ENCODE results near the gene CDC42SE2.
"Not testable (repeated sequence)": the region's sequence is repeated elsewhere in the genome, so short reads cannot be mapped to it uniquely, and the experiment has no call there.

Gene CDC42SE2

DNA sequence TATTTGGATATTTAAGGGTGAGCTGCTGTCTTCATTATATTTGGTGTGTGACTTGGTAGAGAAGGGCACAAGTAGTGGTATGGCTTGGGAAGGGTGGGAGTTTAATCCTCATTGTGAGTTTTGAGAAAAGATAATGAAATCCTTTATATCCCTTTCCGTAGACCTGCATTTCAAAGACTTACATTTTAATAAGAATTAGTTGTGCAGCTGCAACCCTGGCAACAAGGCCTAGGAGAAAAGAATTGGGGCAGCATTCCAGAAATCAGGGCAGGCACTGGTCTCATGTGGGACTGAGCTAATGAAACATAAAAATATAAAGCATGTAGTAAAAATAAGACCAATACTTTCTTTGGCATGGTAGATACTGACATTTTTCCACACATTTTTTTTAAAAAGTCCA, 60.5 kb downstream of the CDC42SE2 start:
- no peak for FAIRE-seq

DNA sequence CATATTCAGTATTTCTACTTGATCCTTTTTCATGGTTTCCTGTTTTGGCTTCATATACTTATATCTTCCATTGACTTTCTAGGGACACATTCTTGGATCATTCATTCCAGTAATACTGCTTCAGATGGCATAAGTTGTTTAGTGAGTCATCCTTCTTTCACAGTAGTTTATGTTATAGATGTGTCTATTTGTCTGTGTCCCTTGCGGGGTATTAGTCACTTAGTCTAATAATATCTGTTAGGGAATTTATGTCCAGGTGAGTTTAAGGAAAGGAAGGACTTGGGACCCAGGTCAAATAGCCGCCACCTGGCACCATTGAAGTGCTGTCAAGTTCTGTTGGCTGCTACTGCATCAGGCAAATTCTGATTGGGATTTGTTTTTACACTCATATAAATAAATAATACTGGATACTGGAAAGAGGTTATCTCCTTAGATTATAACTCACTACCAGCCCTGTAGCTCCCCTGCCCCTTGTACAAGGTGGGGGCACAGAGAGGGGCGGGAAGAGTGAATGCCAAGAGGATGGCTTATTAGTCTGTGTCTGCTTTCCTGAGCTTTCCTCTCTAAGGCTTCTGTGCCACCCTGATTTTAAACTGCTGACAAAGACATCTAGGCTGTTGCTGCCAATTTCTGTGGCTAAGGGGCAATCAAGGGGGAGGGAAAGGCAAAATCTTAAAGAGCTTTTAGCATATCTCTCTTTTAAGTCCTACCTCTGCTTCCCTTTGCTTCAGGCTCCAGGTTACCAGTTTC, 64.9 kb downstream of the CDC42SE2 start:
- FAIRE-seq, result no peak

DNA sequence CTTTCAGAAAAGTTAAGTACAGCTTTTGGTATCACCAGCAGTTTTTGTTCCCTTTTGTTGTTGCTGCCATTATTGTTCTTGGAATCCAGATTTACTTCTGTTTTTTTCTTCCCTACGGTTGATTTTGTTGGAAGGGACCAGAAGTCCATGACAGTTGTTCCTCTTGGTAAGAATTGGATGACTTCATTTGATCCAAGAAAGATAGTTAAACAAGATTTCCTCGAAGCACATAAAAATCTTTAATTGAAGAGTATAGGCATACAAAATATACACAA, 65.4 kb downstream of the CDC42SE2 start:
- FAIRE-seq, result no peak

DNA sequence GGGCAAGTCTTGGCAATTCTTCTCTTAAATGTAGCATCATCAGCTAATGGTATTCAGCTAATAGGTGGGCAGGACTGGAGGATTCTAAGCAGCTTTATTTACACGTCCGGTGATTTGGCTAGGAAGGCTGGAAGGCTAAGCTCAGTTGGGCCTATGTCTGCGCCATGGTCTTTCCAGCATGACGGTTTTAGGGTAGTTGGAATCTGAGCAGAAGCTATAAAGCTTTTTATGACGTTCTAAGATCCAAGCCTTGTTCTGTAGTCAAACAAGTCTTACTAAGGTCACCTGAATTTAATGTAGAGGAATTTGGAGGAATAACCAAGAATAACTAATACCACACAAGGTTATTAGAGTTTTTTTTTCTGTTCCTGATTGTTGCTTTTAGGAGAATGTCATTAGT, 66.2 kb downstream of the CDC42SE2 start:
- FAIRE-seq, result no peak

DNA sequence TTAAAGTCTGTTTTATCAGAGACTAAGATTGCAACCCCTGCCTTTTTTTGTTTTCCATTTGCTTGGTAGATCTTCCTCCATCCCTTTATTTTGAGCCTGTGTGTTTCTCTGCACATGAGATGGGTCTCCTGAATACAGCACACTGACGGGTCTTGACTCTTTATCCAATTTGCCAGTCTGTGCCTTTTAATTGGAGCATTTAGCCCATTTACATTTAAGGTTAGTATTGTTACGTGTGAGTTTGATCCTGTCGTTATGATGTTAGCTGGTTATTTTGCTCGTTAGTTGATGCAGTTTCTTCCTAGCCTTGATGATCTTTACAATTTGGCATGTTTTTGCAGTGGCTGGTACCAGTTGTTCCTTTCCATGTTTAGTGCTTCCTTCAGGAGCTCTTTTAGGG, 71.9 kb downstream of the CDC42SE2 start:
- not testable (repeated sequence) for FAIRE-seq

DNA sequence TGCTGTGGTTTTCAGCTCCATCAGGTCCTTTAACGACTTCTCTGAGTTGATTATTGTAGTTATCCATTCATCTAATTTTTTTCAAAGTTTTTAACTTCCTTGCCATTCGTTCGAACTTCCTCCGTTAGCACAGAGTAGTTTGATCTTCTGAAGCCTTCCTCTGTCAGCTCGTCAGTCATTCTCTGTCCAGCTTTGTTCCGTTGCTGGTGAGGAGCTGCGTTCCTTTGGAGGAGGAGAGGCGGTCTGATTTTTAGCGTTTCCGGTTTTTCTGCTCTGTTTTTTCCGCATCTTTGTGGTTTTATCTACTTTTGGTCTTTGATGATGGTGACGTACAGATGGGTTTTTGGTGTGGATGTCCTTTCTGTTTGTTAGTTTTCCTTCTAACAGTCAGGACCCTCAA, 72.9 kb downstream of the CDC42SE2 start:
- not testable (repeated sequence) for FAIRE-seq

DNA sequence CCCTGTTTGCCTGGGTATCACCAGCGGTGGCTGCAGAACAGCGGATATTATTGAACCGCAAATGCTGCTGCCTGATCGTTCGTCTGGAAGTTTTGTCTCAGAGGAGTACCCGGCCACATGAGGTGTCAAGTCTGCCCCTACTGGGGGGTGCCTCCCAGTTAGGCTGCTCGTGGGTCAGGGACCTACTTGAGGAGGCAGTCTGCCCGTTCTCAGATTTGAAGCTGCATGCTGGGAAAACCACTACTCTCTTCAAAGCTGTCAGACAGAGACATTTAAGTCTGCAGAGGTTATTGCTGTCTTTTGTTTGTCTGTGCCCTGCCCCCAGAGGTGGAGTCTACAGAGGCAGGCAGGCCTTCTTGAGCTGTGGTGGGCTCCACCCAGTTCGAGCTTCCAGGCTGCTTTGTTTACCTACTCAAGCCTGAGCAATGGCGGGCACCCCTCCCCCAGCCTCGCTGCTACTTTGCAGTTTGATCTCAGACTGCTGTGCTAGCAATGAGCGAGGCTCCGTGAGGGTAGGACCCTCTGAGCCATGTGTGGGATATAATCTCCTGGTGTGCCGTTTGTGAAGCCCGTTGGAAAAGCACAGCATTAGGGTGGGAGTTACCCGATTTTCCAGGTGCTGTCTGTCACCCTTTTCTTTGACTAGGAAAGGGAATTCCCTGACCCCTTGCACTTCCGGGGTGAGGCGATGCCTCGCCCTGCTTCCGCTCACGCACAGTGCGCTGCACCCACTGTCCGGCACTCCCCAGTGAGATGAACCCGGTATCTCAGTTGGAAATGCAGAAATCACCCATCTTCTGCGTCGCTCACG, 73.6 kb downstream of the CDC42SE2 start:
- FAIRE-seq, result not testable (repeated sequence)

DNA sequence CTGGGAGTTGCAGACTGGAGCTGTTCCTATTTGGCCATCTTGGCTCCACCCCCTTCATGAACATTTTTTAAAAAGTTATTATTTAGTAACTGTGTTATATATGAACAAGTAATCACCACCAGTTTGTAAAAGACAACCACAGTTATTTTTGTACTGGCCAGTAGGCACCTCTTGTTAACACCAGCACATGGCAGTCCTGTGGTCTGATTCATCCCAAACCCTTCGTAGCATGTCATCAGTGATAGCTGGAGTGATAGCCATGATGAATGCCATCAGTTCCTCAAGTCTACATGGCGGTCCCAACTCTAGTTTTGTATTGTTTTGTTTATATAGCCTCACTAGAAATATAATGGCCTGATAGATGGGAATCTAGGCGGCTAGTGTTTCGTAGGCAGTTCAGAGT, 74.2 kb downstream of the CDC42SE2 start:
- no peak for FAIRE-seq

DNA sequence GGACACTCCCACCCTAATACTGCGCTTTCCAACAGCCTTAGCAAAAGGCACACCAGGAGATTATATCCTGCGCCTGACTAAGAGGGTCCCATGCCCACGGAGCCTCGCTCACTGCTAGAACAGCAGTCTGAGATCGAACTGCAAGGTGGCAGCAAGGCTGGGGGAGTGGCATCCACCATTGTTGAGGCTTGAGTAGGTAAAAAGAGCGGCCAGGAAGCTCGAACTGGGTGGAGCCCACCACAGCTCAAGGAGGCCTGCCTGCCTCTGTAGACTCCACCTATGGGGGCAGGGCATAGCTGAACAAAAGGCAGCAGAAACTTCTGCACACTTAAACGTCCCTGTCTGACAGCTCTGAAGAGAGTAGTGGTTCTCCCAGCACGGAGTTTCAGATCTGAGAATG, 80.4 kb downstream of the CDC42SE2 start:
- not testable (repeated sequence) for FAIRE-seq

DNA sequence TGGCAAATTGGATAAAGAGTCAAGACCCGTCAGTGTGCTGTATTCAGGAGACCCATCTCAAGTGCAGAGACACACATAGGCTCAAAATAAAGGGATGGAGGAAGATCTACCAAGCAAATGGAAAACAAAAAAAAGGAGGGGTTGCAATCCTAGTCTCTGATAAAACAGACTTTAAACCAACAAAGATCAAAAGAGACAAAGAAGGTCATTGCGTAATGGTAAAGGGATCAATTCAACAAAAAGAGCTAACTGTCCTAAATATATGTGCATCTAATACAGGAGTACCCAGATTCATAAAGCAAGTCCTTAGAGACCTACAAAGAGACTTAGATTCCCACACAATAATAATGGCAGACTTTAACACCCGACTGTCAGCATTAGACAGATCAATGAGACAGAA, 82.4 kb downstream of the CDC42SE2 start:
- FAIRE-seq, result not testable (repeated sequence)

DNA sequence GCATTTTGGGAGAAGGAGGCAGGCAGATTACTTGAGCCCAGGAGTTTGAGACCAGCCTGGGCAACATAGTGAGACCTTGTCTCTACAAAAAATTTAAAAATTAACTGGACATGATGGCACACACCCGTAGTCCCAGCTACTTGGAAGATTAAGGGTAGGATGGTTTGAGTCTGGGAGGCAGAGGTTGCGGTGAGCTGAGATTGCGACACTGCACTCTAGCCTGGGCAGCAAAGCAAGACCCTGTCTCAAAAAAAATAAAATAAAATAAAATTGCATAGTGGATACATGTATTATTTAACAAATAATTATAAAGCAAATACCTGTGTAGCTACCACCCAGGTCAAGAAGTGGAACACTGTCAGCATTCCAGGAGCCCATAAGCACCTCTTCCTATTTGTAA, 90.1 kb downstream of the CDC42SE2 start:
- no peak for FAIRE-seq

DNA sequence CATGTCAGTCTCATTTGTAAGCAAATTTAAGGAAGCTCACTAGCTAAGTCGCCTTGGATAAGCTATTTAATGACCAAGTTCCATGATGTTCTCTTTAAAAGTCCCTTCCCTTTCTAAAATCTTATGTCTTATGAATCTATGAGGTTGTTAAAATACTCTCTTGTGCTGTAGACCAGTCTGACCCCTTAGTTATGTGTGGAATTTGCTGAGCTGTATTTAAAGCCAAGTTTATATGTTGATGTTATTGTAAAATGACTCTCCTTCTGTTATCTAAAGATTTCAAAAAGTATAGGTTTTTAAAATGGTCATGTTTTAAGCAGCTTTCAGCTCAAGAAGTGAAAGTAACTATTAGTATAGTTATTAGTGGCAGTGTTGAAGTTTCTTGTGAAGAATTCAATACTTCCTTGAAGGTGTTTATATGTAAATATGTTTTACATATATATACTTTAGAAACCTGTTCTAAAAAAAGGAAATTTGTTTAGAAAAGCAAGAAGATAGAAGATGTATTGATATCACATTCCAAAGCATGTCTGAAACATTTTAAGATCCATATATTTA, 92.2 kb downstream of the CDC42SE2 start:
- no peak for FAIRE-seq

DNA sequence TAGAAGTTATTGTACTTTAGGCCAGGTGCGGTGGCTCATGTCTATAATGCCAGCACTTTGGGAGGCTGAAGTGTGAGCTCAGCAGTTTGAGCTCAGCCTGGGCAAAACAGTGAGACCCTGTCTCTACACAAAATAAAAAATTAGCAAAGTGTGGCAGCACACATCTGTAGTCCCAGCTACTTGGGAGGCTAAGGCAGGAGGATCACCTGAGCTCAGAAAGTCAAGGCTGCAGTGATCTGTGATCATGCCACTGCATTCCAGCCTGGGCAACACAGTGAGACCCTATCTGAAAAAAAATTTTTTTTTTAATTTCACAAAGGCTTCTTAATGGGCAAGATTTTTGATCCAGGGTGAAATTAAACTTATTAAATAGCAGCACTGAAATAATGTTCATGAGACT, 92.8 kb downstream of the CDC42SE2 start:
- FAIRE-seq, result no peak

DNA sequence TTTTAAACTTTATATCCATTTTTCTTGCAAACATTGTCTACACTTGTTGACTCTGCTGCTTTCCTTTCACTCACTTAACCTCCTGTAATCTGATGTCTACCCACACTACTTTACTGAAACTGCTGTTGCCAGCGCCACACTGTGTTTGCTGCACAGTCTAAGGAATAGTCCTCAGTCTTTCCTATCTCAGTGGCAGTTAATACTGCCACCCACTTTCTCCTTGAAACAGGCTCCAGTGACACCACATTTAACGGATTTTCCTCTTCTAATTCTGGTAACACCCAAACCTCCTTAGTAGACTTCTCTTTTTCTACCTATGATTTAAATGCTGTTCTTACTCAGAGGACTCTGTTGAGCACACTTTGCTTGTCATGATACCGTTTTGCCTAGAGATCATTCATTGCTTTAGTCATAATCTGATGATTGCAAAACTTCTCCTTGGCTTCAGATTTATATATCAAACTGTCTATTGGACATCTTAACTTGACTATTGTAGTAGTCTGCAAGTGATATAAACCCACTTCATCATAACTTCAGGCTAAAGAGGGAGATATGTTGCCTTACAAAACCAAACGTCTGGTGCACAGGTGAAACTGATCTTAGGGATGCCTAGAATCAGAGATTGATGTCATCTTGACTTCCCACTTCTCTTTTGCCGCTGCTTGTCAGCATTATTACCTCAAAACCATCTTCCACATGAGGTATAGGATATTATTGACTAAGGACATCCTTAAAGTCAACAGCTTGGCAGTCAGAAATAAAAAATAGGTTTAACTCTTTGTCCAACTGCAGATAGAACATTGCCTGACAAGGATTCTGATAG, 94.1 kb downstream of the CDC42SE2 start:
- FAIRE-seq, result no peak

DNA sequence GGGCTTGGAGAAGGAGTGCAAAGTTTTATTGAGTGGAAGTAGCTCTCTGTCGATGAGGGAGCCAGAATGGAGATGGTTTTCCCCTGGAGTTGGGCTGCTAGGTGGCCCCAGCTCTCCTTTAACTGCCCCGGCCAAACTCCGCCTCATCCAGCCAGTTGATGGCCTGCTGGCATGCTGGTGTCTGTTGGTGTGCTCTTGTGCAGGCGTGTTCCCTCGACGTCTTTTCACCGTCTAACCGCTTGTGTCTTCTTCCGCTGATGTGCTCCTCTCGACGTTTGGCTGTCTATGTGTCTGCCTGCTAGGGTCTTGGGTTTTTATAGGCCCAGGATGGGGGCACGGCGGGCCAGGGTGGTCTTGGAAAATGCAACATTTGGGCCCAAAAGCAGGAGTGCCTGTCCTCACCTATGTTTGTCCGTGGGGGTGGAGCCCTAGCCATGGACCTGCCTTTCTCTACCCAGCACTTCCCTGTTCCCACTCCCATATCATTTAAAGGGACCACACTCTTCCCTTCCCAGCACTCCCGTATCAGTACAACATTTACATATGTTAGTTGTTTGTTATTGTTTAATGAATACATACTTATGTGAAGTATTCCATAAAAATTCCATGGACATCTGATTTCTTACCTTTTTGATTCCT, 97.9 kb downstream of the CDC42SE2 start:
- FAIRE-seq, result no peak

DNA sequence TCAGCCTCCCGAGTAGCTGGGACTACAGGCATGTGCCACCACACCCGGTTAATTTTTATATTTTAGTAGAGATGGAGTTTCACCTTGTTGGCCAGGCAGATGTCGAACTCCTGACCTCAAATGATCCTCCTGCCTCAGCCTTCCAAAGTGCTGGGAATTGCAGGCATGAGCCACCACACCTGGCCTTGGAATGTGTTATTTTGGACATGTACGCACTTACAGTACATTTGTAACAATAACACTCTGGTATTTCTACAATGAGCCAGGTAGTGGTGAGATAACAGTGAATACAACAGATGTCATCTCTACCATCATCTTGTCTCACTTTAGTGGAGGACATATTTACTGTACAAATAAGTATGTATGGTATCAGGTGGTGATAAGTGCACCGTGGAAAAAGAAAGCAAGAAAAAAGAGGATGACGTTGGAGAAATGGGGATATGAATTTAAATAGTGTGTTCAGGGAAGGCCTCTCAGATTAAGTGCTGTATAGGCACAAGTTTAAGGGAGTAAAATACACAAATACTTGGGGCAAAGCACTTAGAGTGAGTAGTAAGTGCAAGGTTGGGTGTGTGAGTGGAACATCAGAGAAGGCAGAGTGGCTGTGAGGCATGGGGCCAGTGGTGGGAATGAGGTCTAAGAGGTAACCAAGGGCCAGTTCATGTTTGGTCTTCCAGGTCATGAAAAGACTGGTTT, 100.1 kb downstream of the CDC42SE2 start:
- FAIRE-seq, result no peak

DNA sequence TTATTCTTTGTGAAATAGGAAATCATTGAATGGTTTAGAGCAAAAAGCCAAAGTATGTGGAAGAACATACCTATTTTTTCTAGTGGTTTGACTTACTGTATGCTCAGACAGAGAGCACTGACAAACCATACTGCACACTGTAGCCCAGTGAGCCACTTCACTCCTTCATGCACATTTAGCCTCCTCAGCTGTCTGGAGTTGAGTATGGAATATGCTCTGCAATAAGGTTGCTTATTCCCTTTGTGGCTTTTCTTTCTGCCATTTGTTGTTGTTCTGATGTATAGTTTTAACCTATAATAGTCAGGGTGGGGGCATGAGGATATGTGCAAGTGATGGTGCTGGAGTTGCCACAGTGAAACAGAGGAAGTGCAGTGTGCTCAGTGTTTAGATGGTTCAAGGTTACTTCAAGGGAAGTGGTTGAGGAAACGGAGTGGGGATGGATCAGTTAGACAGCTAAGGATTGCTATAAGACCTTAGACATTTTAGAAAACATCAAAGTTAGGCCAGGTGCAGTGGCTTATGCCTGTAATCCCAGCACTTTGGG, 100.7 kb downstream of the CDC42SE2 start:
- no peak for FAIRE-seq

DNA sequence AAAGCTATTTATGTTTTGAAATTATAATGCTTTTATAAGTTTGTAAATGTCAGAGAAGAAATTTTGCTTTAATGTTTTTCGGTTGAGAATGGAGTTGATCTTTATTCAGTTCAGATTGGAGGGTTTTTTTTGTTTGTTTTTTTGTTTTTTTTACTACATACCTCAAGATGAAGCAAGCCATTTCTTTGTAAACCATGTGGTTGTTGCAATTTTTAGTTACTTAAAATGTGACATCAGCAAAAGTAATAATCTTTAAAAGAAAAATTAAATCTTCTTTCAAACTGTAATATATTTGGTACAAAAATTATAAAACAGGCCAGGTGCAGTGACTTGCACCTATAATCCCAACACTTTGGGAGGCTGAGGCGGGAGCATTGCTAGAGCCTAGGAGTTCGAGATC, 102.6 kb downstream of the CDC42SE2 start:
- FAIRE-seq, result no peak

DNA sequence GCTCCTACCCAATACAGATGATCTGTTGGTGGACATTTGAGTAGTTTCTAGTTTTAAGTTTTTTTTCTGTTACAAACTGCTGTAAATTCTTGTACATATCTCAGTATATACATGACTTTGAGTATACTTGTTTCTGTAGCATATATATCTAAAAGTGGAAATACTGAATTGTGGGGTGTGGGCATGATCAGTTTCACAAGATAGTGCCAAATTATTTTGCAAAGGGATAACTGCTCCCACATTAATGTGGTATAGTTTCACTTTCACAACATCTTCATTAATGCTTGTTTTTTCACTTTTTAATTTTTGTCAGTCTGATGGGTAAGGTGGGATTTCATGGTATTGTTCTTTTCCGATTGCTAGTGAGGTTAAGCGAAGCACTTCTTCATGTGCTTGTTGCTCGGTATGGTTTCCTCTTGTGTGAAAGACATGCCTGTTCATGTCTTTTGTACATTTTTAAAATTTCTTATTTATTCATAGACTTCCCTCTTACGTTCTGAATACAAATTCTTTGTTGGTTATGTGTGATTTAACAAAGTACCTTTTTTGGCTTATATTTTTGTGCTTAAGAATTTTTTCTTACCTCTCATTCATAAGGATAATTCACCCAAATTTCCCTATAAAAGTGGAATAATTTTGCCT, 103.5 kb downstream of the CDC42SE2 start:
- FAIRE-seq, result no peak

DNA sequence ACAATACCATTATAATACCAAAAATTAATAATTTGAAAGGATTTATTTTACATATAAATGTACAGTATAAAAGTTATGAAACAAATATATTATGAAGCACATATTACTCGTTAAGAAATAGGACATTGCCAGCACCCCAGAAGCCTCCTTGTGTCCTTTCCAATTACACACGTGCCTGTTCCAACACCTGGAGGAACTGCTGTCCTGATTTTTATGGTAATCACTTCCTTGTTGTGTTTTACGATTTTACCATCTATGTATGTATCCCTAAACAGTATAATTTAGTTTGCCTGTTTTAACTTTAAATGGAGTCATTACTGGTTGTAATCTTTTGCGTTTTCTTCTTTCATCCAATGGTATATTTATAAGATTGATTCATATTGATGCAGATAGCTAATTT, 105.0 kb downstream of the CDC42SE2 start:
- FAIRE-seq, result no peak

DNA sequence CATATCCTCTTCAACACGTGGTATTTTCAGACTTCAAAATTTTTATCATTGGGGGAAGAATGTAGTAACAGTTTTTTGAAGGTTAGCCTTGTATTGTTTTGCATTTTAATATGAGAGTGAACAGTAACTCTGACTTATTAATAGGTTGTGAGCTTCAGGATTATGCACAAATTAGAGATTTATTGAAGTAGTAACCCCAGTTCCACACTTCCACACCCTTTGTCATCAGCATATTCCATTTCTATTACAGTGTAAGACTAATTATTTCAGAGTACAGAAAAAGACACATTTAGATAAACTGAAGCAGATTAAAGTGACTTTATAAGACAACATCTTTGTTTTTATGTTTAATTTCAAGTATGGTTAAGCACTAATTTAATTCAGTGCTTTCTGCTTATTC, 105.7 kb downstream of the CDC42SE2 start:
- FAIRE-seq, result no peak

Measured in colon (tissue), 2 donors.